ENCODE results near the gene LIPT2.

The LIPT2 gene

DNA sequence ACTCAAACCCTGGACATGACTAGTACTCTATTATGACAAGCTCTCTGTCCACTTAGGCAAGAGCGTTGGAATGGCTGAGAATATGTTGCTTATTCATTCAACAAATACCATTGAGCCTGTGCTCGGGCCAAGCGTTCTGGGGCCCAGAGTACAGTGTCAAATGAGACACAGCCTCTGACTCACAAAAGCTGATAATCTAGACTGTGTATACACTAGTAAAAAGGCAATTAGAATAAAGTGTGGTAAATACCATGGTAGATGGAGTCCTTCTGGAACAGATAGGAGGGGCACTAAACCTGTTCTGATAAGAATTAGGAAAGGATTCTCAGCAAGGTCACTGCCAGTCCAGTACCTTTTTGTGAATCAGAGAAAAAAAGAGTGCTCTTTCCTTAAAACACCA, 50.9 kb downstream of the LIPT2 start:
- Histone ChIP-seq H4K20me1 (no peaks in the 10 kb centered on the region), H3K4me1 (peaks cover 6% of the 10 kb centered on the region; the same call in 1 of the 2 replicates), H3K4me2 (no peak overlapping the region), H3K9ac (no peak overlapping the region), H3K4me3 (no peak overlapping the region), H3K9me3 (peaks cover 9% of the 10 kb centered on the region; the same call in 1 of the 2 replicates), H3K27me3 (no peaks in the 10 kb centered on the region), H3K27ac (no peak overlapping the region), H3K36me3 (no peaks in the 10 kb centered on the region)
- no peak for TF ChIP-seq Cebpa-rat (IDR thresholded peaks at IDR 0.05)

All from BLaER1 (cell line).